ENCODE data around the gene OSBP. TPM values are rescaled to one million over a fixed set of nuclear protein-coding genes. Genes with fewer than 3 reads are reported as not detected.

The OSBP gene
- total and polyA plus RNA-seq, 4 donors = 16.5 to 92.5 (median 36.5) TPM

- Histone ChIP-seq H3K27me3 (ENCODE audit: control insufficient read depth in 4 of 4, insufficient read depth in 4 of 4, low read length in 3 of 4) (no peaks in the 10 kb centered on the region), H3K36me3 (ENCODE audit: control insufficient read depth in 4 of 4, insufficient read depth in 3 of 4, low read depth in 1 of 4, low read length in 3 of 4) (peaks cover 11 to 50% (median 43%) of the 10 kb centered on the region in 4 donors), H3K27ac (ENCODE audit: low read depth in 1 of 2, low read length in 2 of 2) (no peak overlapping the region), H3K9me3 (ENCODE audit: control insufficient read depth in 4 of 4, low read length in 3 of 4) (no peaks in the 10 kb centered on the region), H3K4me3 (ENCODE audit: low read depth in 1 of 3, low read length in 3 of 3) (no peak overlapping the region), H3K4me1 (ENCODE audit: control insufficient read depth in 4 of 4, insufficient read depth in 4 of 4, low read length in 3 of 4) (peaks cover 6 to 54% (median 26%) of the 10 kb centered on the region in 4 donors), H3K9ac (ENCODE audit: low read depth in 1 of 2, low read length in 2 of 2) (no peak overlapping the region)
- DNase-seq (ENCODE audit: low spot score) = no peak
- WGBS = 95% methylated on average over 7 of the region's 7 CpGs
- TF ChIP-seq FOXA2 (IDR thresholded peaks at IDR 0.05) (no peak), JUND (IDR thresholded peaks at IDR 0.05) (no peak), CTCF (IDR thresholded peaks at IDR 0.05; ENCODE audit: low read depth, low read length, missing input control) (no peak), RXRA (IDR thresholded peaks at IDR 0.05) (no peak), FOXA1 (IDR thresholded peaks at IDR 0.05) (no peak), MAX (IDR thresholded peaks at IDR 0.05) (no peak), NR2F2 (IDR thresholded peaks at IDR 0.05) (no peak), EGR1 (IDR thresholded peaks at IDR 0.05; ENCODE audit: low read depth in 2 of 2) (no peak), RAD21 (IDR thresholded peaks at IDR 0.05) (no peak), HNF4A (conservative IDR thresholded peaks at IDR 0.05) (no peak)
Observed at GRCh38 chr11:59610289-59610688, 5.3 kb downstream of the OSBP start.

- Histone ChIP-seq H3K27ac (ENCODE audit: low read depth in 1 of 2, low read length in 2 of 2) (no peak overlapping the region), H3K4me1 (ENCODE audit: control insufficient read depth in 4 of 4, insufficient read depth in 4 of 4, low read length in 3 of 4) (peaks cover 2 to 40% (median 12%) of the 10 kb centered on the region in 4 donors)
- WGBS = 95% methylated on average over 6 of the region's 6 CpGs
Observed at GRCh38 chr11:59607703-59608454, 7.7 kb downstream of the OSBP start.

More at GRCh38 chr11:59607703-59608454, 7.7 kb downstream of the OSBP start:
- peaks cover 15 to 50% (median 43%) of the 10 kb centered on the region in 4 donors for H3K36me3 ChIP-seq (ENCODE audit: control insufficient read depth in 4 of 4, insufficient read depth in 3 of 4, low read depth in 1 of 4, low read length in 3 of 4)
- DNase-seq (ENCODE audit: low spot score) = no peak
- H3K9me3 ChIP-seq (ENCODE audit: control insufficient read depth in 4 of 4, low read length in 3 of 4) = no peaks in the 10 kb centered on the region
- TF ChIP-seq HNF4A (conservative IDR thresholded peaks at IDR 0.05) (no peak), FOXA2 (IDR thresholded peaks at IDR 0.05) (no peak), NR2F2 (IDR thresholded peaks at IDR 0.05) (no peak), RAD21 (IDR thresholded peaks at IDR 0.05) (no peak), RXRA (IDR thresholded peaks at IDR 0.05) (no peak), JUND (IDR thresholded peaks at IDR 0.05) (no peak), REST (IDR thresholded peaks at IDR 0.05) (no peak), YY1 (IDR thresholded peaks at IDR 0.05) (no peak), TAF1 (conservative IDR thresholded peaks at IDR 0.05) (no peak), EGR1 (IDR thresholded peaks at IDR 0.05; ENCODE audit: low read depth in 2 of 2) (no peak), SP1 (IDR thresholded peaks at IDR 0.05) (no peak), MAX (IDR thresholded peaks at IDR 0.05) (no peak), ZBTB33 (IDR thresholded peaks at IDR 0.05) (no peak), FOXA1 (IDR thresholded peaks at IDR 0.05) (no peak)
- H3K4me3 ChIP-seq (ENCODE audit: low read depth in 1 of 3, low read length in 3 of 3) = no peak overlapping the region
- no peak overlapping the region for H3K9ac ChIP-seq (ENCODE audit: low read depth in 1 of 2, low read length in 2 of 2)
- H3K27me3 ChIP-seq (ENCODE audit: control insufficient read depth in 4 of 4, insufficient read depth in 4 of 4, low read length in 3 of 4) = no peaks in the 10 kb centered on the region
